ENCODE measurements around the gene CCDC69.

The CCDC69 gene

DNA sequence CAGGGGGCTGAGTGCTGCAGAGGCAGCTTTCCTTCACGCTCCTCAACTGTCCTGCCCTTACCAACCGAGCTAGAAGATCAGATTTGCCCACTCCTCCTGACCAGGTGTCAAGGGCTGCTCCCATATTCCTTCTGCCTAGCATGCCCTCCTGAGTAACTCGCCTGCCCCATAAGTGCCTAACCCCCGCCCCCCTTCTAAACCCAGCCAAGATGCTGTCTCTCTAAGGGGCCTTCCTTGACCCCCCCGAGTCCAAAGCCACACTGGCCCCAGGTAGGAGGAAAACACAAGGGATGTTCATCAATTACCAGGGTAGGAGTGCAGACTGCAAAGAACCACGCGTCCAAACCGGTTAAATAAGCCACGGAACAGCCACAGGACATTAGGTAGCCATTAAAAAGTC is 4.8 kb downstream of the CCDC69 start:
- Histone ChIP-seq H2AK5ac (ENCODE audit: low read length, severe bottlenecking) (no peak overlapping the region), H3K27me3 (ENCODE audit: control insufficient read depth in 1 of 2, insufficient read depth in 1 of 2, low read length in 2 of 2) (no peaks in the 10 kb centered on the region), H3K36me3 (ENCODE audit: control insufficient read depth in 1 of 2, insufficient read depth in 2 of 2, low read depth in 1 of 2, low read length in 2 of 2) (no peaks in the 10 kb centered on the region), H3K27ac (ENCODE audit: low read length, poor library complexity, severe bottlenecking) (no peak overlapping the region), H3K9me3 (ENCODE audit: control insufficient read depth, low read length) (no peaks in the 10 kb centered on the region), H2BK12ac (ENCODE audit: low read length in 2 of 2) (no peak overlapping the region), H2BK5ac (ENCODE audit: low read depth, low read length, poor library complexity, severe bottlenecking) (no peak overlapping the region), H2BK15ac (ENCODE audit: low read depth, poor library complexity, severe bottlenecking) (no peak overlapping the region), H4K91ac (ENCODE audit: low read length) (no peak overlapping the region), H4K8ac (ENCODE audit: low read length) (no peak overlapping the region), H3K23ac (ENCODE audit: low read length in 2 of 2) (no peak overlapping the region), H3K4me1 (ENCODE audit: control insufficient read depth, insufficient read depth, low read depth, low read length) (peaks cover 4% of the 10 kb centered on the region), H2BK120ac (ENCODE audit: low read depth, low read length) (no peak overlapping the region), H3K79me1 (replicated peaks; ENCODE audit: low read length, poor library complexity, severe bottlenecking) (no peaks in the 10 kb centered on the region), H3K4me2 (ENCODE audit: low read length, poor library complexity, severe bottlenecking) (no peak overlapping the region), H3K4ac (ENCODE audit: low read depth in 1 of 2, low read length in 2 of 2) (no peak overlapping the region), H3K9ac (ENCODE audit: low read length) (no peak overlapping the region), H3K14ac (ENCODE audit: low read length in 2 of 2) (no peak overlapping the region), H3K4me3 (ENCODE audit: insufficient read depth in 1 of 2, low read depth in 1 of 2, low read length in 2 of 2) (no peak overlapping the region), H2AFZ (ENCODE audit: low read depth, low read length) (no peak overlapping the region), H3K18ac (ENCODE audit: low read depth in 1 of 2, low read length in 2 of 2) (no peak overlapping the region)
- WGBS, result 85% methylated on average over 9 of the region's 9 CpGs
- no peak for DNase-seq

DNA sequence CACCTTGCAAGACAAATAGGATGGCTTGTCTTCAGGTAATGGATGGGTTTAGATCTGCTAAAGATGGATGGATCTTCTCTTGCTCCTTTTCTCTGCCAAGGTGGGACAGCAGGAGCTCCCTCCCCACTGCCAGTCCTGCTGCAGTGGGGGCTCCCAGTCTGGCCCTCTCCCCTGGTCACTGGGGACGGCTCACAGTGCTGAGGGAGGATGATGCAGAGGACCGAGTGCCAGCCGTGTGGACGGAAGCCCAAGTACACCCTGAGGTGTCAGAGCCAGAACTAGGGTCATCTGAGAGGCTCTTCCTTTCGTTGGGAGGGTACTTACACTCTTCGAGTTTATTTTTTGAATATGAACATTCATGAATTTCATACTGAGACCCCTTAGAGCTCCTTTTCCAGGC is 5.7 kb downstream of the CCDC69 start:
- H3K4me2 ChIP-seq (ENCODE audit: low read length, poor library complexity, severe bottlenecking), result no peak overlapping the region
- H3K27me3 ChIP-seq (ENCODE audit: control insufficient read depth in 1 of 2, insufficient read depth in 1 of 2, low read length in 2 of 2), result no peaks in the 10 kb centered on the region
- no peak overlapping the region for H2AK5ac ChIP-seq (ENCODE audit: low read length, severe bottlenecking)
- H3K14ac ChIP-seq (ENCODE audit: low read length in 2 of 2), result no peak overlapping the region
- no peaks in the 10 kb centered on the region for H3K9me3 ChIP-seq (ENCODE audit: control insufficient read depth, low read length)
- H2BK15ac ChIP-seq (ENCODE audit: low read depth, poor library complexity, severe bottlenecking), result no peak overlapping the region
- H2BK12ac ChIP-seq (ENCODE audit: low read length in 2 of 2), result no peak overlapping the region
- H3K4me3 ChIP-seq (ENCODE audit: insufficient read depth in 1 of 2, low read depth in 1 of 2, low read length in 2 of 2), result no peak overlapping the region
- peak overlapping the region; percentile 44 for H4K91ac ChIP-seq (ENCODE audit: low read length)
- no peak overlapping the region for H2BK120ac ChIP-seq (ENCODE audit: low read depth, low read length)
- no peak overlapping the region for H4K8ac ChIP-seq (ENCODE audit: low read length)
- H3K9ac ChIP-seq (ENCODE audit: low read length), result no peak overlapping the region
- H2AFZ ChIP-seq (ENCODE audit: low read depth, low read length), result no peak overlapping the region
- DNase-seq, result no peak
- H3K4ac ChIP-seq (ENCODE audit: low read depth in 1 of 2, low read length in 2 of 2), result no peak overlapping the region
- H3K36me3 ChIP-seq (ENCODE audit: control insufficient read depth in 1 of 2, insufficient read depth in 2 of 2, low read depth in 1 of 2, low read length in 2 of 2), result no peaks in the 10 kb centered on the region
- H3K23ac ChIP-seq (ENCODE audit: low read length in 2 of 2), result no peak overlapping the region
- no peak overlapping the region for H3K18ac ChIP-seq (ENCODE audit: low read depth in 1 of 2, low read length in 2 of 2)
- no peak overlapping the region for H2BK5ac ChIP-seq (ENCODE audit: low read depth, low read length, poor library complexity, severe bottlenecking)
- 82% methylated on average over 6 of the region's 6 CpGs for WGBS
- no peak overlapping the region for H3K27ac ChIP-seq (ENCODE audit: low read length, poor library complexity, severe bottlenecking)
- peaks cover 5% of the 10 kb centered on the region for H3K4me1 ChIP-seq (ENCODE audit: control insufficient read depth, insufficient read depth, low read depth, low read length)
- H3K79me1 ChIP-seq (replicated peaks; ENCODE audit: low read length, poor library complexity, severe bottlenecking), result no peaks in the 10 kb centered on the region

DNA sequence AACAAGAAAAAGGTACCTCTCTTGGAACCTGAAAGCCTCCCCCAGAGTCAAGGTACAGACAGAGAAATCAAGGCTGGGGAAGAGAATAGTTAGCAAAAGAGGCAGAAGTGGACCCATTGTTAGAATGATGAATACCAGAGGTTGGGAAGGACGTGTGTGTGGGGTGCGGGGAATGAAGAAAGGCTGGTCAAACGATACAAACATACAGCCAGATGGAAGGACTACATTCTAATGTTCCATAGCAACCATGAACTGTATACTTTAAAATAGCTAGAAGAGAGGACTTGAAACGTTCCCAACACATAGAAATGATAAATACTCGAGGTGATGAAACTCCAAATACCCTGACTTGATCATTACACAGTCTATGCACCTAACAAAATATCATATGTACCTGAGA is 7.1 kb downstream of the CCDC69 start:
- H3K9me3 ChIP-seq (ENCODE audit: control insufficient read depth, low read length), result no peaks in the 10 kb centered on the region
- no peak overlapping the region for H3K23ac ChIP-seq (ENCODE audit: low read length in 2 of 2)
- DNase-seq, result no peak
- H3K79me1 ChIP-seq (replicated peaks; ENCODE audit: low read length, poor library complexity, severe bottlenecking), result no peaks in the 10 kb centered on the region
- no peak overlapping the region for H2AK5ac ChIP-seq (ENCODE audit: low read length, severe bottlenecking)
- H3K27ac ChIP-seq (ENCODE audit: low read length, poor library complexity, severe bottlenecking), result no peak overlapping the region
- H2BK12ac ChIP-seq (ENCODE audit: low read length in 2 of 2), result no peak overlapping the region
- no peak overlapping the region for H2BK15ac ChIP-seq (ENCODE audit: low read depth, poor library complexity, severe bottlenecking)
- H3K27me3 ChIP-seq (ENCODE audit: control insufficient read depth in 1 of 2, insufficient read depth in 1 of 2, low read length in 2 of 2), result no peaks in the 10 kb centered on the region
- H4K91ac ChIP-seq (ENCODE audit: low read length), result no peak overlapping the region
- no peak overlapping the region for H2AFZ ChIP-seq (ENCODE audit: low read depth, low read length)
- H4K8ac ChIP-seq (ENCODE audit: low read length), result no peak overlapping the region
- WGBS, result 60% methylated on average over 1 of the region's 5 CpGs
- no peak overlapping the region for H2BK5ac ChIP-seq (ENCODE audit: low read depth, low read length, poor library complexity, severe bottlenecking)
- H3K14ac ChIP-seq (ENCODE audit: low read length in 2 of 2), result no peak overlapping the region
- H3K18ac ChIP-seq (ENCODE audit: low read depth in 1 of 2, low read length in 2 of 2), result no peak overlapping the region
- H3K4me3 ChIP-seq (ENCODE audit: insufficient read depth in 1 of 2, low read depth in 1 of 2, low read length in 2 of 2), result no peak overlapping the region
- H3K4me2 ChIP-seq (ENCODE audit: low read length, poor library complexity, severe bottlenecking), result no peak overlapping the region
- no peak overlapping the region for H3K9ac ChIP-seq (ENCODE audit: low read length)
- no peaks in the 10 kb centered on the region for H3K36me3 ChIP-seq (ENCODE audit: control insufficient read depth in 1 of 2, insufficient read depth in 2 of 2, low read depth in 1 of 2, low read length in 2 of 2)
- H3K4ac ChIP-seq (ENCODE audit: low read depth in 1 of 2, low read length in 2 of 2), result no peak overlapping the region
- H2BK120ac ChIP-seq (ENCODE audit: low read depth, low read length), result no peak overlapping the region
- H3K4me1 ChIP-seq (ENCODE audit: control insufficient read depth, insufficient read depth, low read depth, low read length), result peaks cover 5% of the 10 kb centered on the region

DNA sequence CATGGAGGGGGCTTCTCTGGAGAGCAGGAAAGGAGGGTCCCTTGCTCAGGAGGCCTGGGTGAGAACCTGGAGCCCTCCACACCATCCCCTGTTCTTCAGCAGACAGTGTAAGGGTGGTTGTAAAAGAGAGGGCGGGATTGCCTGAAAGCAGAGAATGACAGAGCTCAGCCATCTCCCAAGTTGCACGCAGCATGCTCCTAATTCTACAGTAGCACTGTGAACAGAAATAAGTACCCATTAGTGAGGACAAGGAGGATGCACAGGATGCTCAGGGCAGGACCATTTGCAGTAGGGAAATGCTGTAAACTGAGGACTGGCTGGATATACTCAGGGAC is 8.4 kb downstream of the CCDC69 start:
- no peaks in the 10 kb centered on the region for H3K9me3 ChIP-seq (ENCODE audit: control insufficient read depth, low read length)
- H3K18ac ChIP-seq (ENCODE audit: low read depth in 1 of 2, low read length in 2 of 2), result no peak overlapping the region
- no peak overlapping the region for H2BK5ac ChIP-seq (ENCODE audit: low read depth, low read length, poor library complexity, severe bottlenecking)
- H2BK120ac ChIP-seq (ENCODE audit: low read depth, low read length), result no peak overlapping the region
- peaks cover 6% of the 10 kb centered on the region for H3K4me1 ChIP-seq (ENCODE audit: control insufficient read depth, insufficient read depth, low read depth, low read length)
- no peak overlapping the region for H3K4me2 ChIP-seq (ENCODE audit: low read length, poor library complexity, severe bottlenecking)
- no peak overlapping the region for H4K91ac ChIP-seq (ENCODE audit: low read length)
- H3K23ac ChIP-seq (ENCODE audit: low read length in 2 of 2), result no peak overlapping the region
- 100% methylated on average over 1 of the region's 2 CpGs for WGBS
- H3K14ac ChIP-seq (ENCODE audit: low read length in 2 of 2), result no peak overlapping the region
- H3K4ac ChIP-seq (ENCODE audit: low read depth in 1 of 2, low read length in 2 of 2), result no peak overlapping the region
- no peak overlapping the region for H2AK5ac ChIP-seq (ENCODE audit: low read length, severe bottlenecking)
- H2AFZ ChIP-seq (ENCODE audit: low read depth, low read length), result peak overlapping the region; percentile 6
- peak overlapping the region; percentile 1 for H4K8ac ChIP-seq (ENCODE audit: low read length)
- H3K27me3 ChIP-seq (ENCODE audit: control insufficient read depth in 1 of 2, insufficient read depth in 1 of 2, low read length in 2 of 2), result no peaks in the 10 kb centered on the region
- no peak for DNase-seq
- H3K4me3 ChIP-seq (ENCODE audit: insufficient read depth in 1 of 2, low read depth in 1 of 2, low read length in 2 of 2), result no peak overlapping the region
- H3K27ac ChIP-seq (ENCODE audit: low read length, poor library complexity, severe bottlenecking), result no peak overlapping the region
- no peak overlapping the region for H3K9ac ChIP-seq (ENCODE audit: low read length)
- no peaks in the 10 kb centered on the region for H3K79me1 ChIP-seq (replicated peaks; ENCODE audit: low read length, poor library complexity, severe bottlenecking)
- H3K36me3 ChIP-seq (ENCODE audit: control insufficient read depth in 1 of 2, insufficient read depth in 2 of 2, low read depth in 1 of 2, low read length in 2 of 2), result no peaks in the 10 kb centered on the region
- H2BK12ac ChIP-seq (ENCODE audit: low read length in 2 of 2), result peak overlapping the region in 1 of 2 experiments; percentile 1
- no peak overlapping the region for H2BK15ac ChIP-seq (ENCODE audit: low read depth, poor library complexity, severe bottlenecking)
